GM12865 (cell line): ENCODE data around the gene UBE2K.
A peak's percentile ranks its signal among the peaks of the same experiment; 100 is the strongest.

Source experiments
- DNase-seq: peaks from one replicate; pipeline ENCODE4 v3.0.0; 2010; ENCODE audit warnings: low read depth
- H3K4me3 ChIP-seq: 2 replicates; pipeline ENCODE4 v1.5.1; 2011; ENCODE audit warnings: mild to moderate bottlenecking, low read depth, low read length, control low read depth
- TF ChIP-seq, protein P1 (sequence below): IDR thresholded peaks from 2 replicates; pipeline ENCODE4 v1.5.1; 2011; ENCODE audit warnings: low read length, control low read depth, low read depth, inconsistent platforms; ENCODE audit not compliant: insufficient read depth; ENCODE audit errors: missing control alignments

UBE2K gene

DNA sequence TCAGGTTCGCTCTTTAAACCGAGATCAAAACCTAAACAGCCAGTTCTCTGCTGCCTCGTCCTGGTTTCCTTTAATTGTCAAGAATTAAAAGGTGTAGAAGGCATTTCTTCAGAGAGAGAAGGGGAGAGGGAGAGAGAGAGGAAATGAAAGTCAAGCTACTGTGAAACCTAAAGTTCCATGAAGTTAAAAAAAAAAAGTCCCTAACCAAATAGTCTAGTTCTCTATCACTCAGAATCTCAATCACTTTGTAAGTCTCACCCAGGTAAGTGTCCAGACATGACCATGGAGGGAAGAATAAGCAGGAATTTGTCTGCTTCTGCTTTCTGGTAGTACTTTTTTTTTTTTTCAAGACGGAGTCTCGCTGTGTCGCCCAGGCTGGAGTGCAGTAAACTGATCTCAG, 40.5 kb upstream of the UBE2K start:
- TF ChIP-seq, protein P1, sequence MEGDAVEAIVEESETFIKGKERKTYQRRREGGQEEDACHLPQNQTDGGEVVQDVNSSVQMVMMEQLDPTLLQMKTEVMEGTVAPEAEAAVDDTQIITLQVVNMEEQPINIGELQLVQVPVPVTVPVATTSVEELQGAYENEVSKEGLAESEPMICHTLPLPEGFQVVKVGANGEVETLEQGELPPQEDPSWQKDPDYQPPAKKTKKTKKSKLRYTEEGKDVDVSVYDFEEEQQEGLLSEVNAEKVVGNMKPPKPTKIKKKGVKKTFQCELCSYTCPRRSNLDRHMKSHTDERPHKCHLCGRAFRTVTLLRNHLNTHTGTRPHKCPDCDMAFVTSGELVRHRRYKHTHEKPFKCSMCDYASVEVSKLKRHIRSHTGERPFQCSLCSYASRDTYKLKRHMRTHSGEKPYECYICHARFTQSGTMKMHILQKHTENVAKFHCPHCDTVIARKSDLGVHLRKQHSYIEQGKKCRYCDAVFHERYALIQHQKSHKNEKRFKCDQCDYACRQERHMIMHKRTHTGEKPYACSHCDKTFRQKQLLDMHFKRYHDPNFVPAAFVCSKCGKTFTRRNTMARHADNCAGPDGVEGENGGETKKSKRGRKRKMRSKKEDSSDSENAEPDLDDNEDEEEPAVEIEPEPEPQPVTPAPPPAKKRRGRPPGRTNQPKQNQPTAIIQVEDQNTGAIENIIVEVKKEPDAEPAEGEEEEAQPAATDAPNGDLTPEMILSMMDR = no peak
- peak; percentile 72 for DNase-seq
- no peak overlapping the region for H3K4me3 ChIP-seq

DNA sequence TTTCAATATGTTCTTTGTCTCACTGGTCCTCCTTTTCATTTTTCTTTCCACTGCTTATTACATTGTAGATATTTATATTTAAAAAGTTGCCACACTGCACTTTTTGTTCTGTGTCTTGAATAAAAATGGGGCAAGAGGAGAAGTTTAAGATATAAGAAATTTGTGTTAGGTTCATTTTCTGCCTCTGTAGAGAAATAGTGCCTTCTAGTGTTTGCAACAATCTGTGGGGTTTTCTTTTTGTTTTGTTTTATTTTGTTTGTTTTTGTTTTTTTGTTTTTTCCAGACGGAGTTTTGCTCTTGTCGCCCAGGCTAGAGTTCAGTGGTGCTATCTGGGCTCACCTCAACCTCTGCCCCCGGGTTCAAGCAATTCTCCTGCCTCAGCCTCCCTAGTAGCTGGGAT, 39.2 kb upstream of the UBE2K start:
- DNase-seq = no peak
- TF ChIP-seq, protein P1 = no peak
- H3K4me3 ChIP-seq = no peak overlapping the region

DNA sequence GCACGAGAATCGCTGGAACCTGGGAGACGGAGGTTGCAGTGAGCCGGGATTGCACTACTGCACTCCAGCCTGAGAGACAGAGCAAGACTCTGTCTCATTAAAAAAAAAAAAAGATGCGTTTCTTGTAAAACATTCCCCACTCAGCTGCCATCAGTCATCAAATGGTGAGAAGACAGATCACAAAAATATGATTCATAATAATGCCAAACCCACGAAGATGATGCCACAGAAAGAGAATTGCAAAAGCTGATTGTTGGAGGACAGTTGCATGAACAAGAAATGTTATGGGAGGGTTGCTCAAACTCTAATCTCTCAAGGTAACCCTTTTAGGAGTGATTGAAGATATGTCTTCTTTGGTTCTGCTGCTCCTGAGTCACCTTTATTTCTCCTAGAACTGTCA, 37.9 kb upstream of the UBE2K start:
- H3K4me3 ChIP-seq = no peak overlapping the region
- TF ChIP-seq, protein P1 = no peak

DNA sequence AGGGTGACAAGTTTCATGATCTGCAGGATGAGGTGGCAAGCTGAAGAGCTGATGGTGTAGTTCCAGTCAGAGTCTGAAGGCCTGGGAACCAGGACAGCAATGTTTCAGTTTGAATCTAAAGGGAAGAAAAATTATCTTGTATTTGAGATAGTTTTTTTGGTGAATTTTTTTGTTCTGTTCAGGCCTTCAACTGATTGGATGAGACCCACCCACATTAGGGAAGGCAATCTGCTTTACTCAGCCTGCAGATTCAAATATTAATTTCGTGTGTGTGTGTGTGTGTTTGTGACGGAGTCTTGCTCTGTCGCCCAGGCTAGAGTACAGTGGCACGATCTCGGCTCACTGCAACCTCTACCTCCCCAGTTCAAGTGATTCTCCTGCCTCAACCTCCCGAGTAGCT, 37.2 kb upstream of the UBE2K start:
- DNase-seq = no peak
- TF ChIP-seq, protein P1 = no peak
- no peak overlapping the region for H3K4me3 ChIP-seq

More for the DNA sequence above, 37.9 kb upstream of the UBE2K start:
- DNase-seq = no peak

DNA sequence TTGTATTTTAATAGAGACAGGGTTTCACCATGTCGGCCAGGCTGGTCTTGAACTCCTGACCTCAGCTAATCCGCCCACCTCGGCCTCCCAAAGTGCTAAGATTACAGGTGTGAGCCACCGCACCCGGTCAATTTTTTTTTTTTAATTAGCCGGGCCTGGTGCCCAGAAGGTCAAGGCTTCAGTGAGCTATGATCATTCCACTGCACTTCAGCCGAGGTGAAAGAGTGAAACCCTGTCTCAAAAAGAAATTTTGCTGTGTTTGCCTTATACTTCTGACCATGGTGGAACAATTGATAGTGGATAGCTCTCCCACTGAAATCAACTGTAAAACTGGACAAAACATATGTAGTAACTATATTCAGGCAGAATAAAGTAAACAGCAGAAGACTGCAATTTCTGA, 35.3 kb upstream of the UBE2K start:
- TF ChIP-seq, protein P1 = no peak
- DNase-seq = no peak
- no peak overlapping the region for H3K4me3 ChIP-seq

DNA sequence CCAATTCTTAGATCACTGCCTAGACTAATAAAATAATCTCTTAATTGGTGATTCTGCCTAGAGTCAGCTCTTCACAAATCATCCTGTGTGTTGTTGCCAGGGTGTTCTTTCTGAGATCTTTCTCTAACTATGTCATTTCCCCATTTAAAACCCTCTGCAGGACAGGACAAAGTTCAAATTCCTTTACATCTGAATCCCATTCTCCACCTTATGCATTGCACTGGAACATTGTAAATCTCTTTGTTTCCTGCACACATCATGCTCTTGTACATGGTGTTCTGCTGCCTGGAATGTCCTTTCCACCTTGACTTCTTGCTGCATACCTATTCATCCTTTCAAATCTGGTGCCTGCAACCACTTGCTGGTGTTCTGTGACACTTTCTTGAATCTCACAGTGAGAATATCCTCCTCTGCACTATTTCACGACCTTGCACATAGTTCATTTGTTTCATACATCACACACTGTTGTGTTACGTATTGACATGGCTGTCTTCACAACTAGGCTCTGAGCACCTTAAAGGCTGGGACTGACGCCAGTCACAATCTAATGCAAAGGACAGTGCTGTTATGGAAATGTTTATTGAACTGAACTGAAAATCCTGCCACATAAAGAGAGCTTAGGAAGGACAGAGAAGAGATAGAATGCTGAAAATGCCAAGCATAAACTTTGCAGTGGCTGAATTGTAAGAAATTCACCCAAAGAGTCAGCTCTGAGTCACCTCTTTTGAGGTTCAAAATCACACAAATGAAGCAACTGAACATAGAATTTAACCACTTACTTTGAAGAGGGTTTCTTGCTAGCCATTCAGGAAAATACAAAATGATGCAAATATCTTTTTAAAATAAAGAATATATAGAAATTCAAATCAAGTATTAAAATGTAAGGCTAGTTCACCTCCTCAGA, 32.9 kb upstream of the UBE2K start:
- no peak overlapping the region for H3K4me3 ChIP-seq
- TF ChIP-seq, protein P1 = no peak
- no peak for DNase-seq

DNA sequence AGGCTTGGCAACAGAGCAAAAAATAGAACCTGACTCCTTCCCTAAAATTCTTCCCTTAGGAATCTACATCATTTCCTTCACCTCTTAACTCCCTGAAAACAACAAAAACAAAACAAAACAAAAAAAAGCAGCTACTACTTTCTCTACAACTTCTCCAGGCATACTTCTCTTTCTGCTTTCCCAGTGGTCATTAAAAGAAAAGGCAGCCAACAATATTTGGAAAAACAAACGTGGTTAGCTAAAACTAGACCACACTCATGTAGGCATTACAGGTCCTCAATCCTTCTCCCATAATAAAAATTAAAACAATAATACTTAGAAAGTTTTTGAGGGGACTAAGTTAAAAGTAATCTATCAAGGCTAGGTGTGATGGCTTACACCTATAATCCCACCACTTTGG, 30.2 kb upstream of the UBE2K start:
- H3K4me3 ChIP-seq = no peak overlapping the region
- DNase-seq = no peak
- TF ChIP-seq, protein P1 = no peak
